Osteocyte (in vitro differentiated cells): Measurements from ENCODE around the gene MRPL32. TPM values are rescaled to one million over a fixed set of nuclear protein-coding genes. Genes with fewer than 3 reads are reported as not detected.

Source experiments
- DNase-seq: peaks from one replicate; pipeline ENCODE4 v3.0.0; 2021; ENCODE audit warnings: mixed read lengths; ENCODE audit not compliant: unreplicated experiment; ENCODE audit errors: extremely low spot score
- H3K27ac Mint-ChIP-seq: one replicate; pipeline ENCODE4 v1.8.0; 2021; ENCODE audit warnings: mild to moderate bottlenecking, mixed read lengths; ENCODE audit not compliant: unreplicated experiment
- H3K27me3 Mint-ChIP-seq: one replicate; pipeline ENCODE4 v1.8.0; 2021; ENCODE audit warnings: mixed read lengths; ENCODE audit not compliant: unreplicated experiment
- H3K36me3 Mint-ChIP-seq: one replicate; pipeline ENCODE4 v1.8.0; 2021; ENCODE audit warnings: mixed read lengths; ENCODE audit not compliant: unreplicated experiment
- H3K4me1 Mint-ChIP-seq: one replicate; pipeline ENCODE4 v1.8.0; 2021; ENCODE audit warnings: mixed read lengths; ENCODE audit not compliant: unreplicated experiment
- H3K4me3 Mint-ChIP-seq: one replicate; pipeline ENCODE4 v1.8.0; 2021; ENCODE audit warnings: mild to moderate bottlenecking, moderate library complexity, mixed read lengths; ENCODE audit not compliant: unreplicated experiment
- H3K9me3 Mint-ChIP-seq: one replicate; pipeline ENCODE4 v1.8.0; 2021; ENCODE audit warnings: mixed read lengths; ENCODE audit not compliant: unreplicated experiment
- total RNA-seq: library from RNA; stranded (reverse); gene quantifications from 2 replicates; pipeline ENCODE4 v1.2.1, GENCODE V29; 2021
- TF ChIP-seq, protein P1 (sequence below): fragments of 200-600 bp; sonication (generic); IDR thresholded peaks from 2 replicates; pipeline ENCODE4 v1.5.0; 2021; ENCODE audit warnings: antibody characterized with exemption, mild to moderate bottlenecking, moderate library complexity

The MRPL32 gene
- total RNA-seq, 1 donor from 2014 or later = 49.0 TPM

DNA sequence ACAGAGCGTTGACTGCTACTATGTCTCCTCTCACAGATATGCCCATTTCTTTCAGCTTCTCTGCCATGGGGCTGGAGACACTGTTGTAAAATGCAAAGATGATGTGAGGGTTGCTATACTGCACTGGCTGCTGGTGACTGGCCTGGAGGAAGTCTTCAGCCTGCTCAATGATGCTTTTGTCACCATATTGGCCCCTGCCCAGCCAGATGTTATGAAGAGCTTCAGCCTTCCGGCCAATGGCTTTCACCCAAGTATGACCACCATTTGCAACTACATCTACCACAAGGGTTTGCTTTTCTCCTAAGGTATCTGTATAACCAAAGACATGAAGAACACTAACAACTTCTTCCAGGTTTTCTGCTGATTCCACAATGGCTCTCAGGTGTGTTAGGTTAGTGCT is 21.9 kb upstream of the MRPL32 start:
- H3K36me3 Mint-ChIP-seq = peaks cover 18% of the 10 kb centered on the region
- H3K27me3 Mint-ChIP-seq = no peaks in the 10 kb centered on the region
- no peak for DNase-seq
- H3K4me3 Mint-ChIP-seq = no peak overlapping the region
- no peak overlapping the region for H3K27ac Mint-ChIP-seq
- peaks cover 32% of the 10 kb centered on the region for H3K4me1 Mint-ChIP-seq
- TF ChIP-seq, protein P1, sequence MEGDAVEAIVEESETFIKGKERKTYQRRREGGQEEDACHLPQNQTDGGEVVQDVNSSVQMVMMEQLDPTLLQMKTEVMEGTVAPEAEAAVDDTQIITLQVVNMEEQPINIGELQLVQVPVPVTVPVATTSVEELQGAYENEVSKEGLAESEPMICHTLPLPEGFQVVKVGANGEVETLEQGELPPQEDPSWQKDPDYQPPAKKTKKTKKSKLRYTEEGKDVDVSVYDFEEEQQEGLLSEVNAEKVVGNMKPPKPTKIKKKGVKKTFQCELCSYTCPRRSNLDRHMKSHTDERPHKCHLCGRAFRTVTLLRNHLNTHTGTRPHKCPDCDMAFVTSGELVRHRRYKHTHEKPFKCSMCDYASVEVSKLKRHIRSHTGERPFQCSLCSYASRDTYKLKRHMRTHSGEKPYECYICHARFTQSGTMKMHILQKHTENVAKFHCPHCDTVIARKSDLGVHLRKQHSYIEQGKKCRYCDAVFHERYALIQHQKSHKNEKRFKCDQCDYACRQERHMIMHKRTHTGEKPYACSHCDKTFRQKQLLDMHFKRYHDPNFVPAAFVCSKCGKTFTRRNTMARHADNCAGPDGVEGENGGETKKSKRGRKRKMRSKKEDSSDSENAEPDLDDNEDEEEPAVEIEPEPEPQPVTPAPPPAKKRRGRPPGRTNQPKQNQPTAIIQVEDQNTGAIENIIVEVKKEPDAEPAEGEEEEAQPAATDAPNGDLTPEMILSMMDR = no peak
- no peaks in the 10 kb centered on the region for H3K9me3 Mint-ChIP-seq

DNA sequence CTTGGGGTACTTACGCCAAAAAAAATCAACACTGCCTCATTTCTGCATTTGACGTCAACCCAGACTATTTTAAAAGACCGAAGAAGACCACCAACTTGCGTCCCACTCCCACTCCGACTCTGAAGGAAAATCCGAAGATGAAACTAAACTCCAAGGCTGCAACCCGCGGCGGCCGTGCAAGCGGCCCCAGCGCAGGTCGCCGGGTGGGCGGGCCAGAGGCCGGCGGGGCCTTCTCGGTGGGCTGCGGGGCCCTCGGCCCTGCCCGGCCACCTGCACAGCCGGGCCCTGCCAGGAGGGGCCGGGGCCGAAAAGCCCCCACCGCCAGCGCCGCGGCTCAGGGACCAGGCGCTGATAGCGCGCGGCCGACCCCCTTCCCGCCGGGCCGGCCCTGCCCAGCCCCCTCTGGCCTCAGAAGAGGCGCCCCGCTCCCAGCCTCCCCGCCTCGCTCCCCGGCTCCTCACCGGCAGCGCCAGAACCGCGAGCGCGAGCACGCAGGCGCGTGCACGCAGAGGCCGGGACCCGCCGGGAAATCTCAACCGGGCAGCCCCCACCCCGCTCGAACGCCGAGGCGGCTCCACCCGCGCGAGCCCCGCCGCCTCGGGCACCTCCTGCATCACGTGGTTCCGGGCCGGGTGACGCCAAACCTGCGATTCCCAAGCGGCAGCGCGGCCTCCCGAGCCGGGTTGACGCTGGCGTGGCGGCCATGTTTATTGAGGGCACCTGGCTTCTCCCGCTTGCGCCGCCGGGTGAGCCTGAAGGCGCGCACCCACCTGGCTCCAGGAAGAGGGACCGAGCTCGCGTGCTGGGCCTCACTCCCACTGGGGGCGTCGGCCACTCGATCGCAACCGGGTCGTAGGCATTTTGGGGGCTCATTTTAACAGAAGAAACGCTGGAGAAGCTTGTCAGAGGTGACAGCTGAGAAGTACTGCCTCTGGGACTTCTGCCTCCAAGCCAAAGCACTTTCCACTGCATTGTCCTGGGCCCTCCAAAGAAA is 20.4 kb upstream of the MRPL32 start, which contains the start of gene C7orf25:
Gene C7orf25, minus strand, starts transcription at position 617 of the 994 bp plus-strand sequence. CDS start 1,170 bp downstream, outside the sequence.
- H3K4me1 Mint-ChIP-seq = peaks cover 32% of the 10 kb centered on the region
- H3K27ac Mint-ChIP-seq = peak within 1 kb of the TSS; percentile 89
- H3K9me3 Mint-ChIP-seq = no peaks in the 10 kb centered on the region
- peaks cover 25% of the 10 kb centered on the region for H3K36me3 Mint-ChIP-seq
- no peaks in the 10 kb centered on the region for H3K27me3 Mint-ChIP-seq
- H3K4me3 Mint-ChIP-seq = peak within 1 kb of the TSS; percentile 98
- DNase-seq = peak; percentile 98
- TF ChIP-seq, protein P1 = no peak

DNA sequence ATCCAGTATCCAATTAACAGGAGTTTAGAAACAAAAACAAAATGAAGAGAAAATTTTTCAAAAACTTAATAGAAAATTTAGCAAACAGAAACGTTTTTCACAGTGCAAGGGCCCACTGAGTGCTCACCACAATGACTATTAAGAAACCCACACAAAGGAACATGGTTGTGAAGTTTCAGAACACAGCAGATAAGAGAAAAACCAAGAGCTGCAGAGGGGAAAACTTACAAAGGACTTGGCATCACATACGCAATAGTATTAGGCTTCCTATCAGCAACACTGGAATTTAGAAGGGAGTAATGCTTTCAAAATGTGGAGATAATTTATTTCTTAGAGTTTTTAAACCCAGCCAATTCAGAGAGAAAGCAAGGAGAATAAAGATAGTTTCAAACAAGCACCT is 18.6 kb upstream of the MRPL32 start:
- Mint-ChIP-seq H3K27me3 (no peaks in the 10 kb centered on the region), H3K27ac (peak overlapping the region; percentile 9), H3K36me3 (peaks cover 31% of the 10 kb centered on the region), H3K4me3 (no peak overlapping the region), H3K9me3 (no peaks in the 10 kb centered on the region), H3K4me1 (peaks cover 19% of the 10 kb centered on the region)
- TF ChIP-seq, protein P1 = no peak
- no peak for DNase-seq

DNA sequence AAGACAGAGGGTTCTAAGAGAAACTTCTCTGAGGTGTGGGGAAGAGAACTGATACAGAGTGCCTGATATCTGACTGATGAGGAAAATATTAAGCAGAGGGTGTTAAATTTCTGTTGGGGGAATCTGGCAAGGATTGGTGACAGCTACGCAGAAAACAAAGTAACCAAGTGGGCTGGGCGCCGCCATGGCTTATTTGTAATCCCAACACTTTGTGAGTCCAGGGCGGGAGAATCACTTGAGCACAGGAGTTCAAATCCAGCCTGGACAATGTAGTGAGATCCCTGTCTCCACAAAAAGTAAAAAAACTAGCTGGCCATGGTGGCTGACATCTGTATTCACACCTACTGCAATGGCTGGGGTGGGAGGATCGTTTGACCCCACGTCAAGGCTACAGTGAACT is 18.2 kb upstream of the MRPL32 start:
- peaks cover 33% of the 10 kb centered on the region for H3K36me3 Mint-ChIP-seq
- no peak overlapping the region for H3K27ac Mint-ChIP-seq
- peaks cover 19% of the 10 kb centered on the region for H3K4me1 Mint-ChIP-seq
- TF ChIP-seq, protein P1 = no peak
- H3K4me3 Mint-ChIP-seq = no peak overlapping the region
- no peaks in the 10 kb centered on the region for H3K9me3 Mint-ChIP-seq
- DNase-seq = no peak
- H3K27me3 Mint-ChIP-seq = no peaks in the 10 kb centered on the region

DNA sequence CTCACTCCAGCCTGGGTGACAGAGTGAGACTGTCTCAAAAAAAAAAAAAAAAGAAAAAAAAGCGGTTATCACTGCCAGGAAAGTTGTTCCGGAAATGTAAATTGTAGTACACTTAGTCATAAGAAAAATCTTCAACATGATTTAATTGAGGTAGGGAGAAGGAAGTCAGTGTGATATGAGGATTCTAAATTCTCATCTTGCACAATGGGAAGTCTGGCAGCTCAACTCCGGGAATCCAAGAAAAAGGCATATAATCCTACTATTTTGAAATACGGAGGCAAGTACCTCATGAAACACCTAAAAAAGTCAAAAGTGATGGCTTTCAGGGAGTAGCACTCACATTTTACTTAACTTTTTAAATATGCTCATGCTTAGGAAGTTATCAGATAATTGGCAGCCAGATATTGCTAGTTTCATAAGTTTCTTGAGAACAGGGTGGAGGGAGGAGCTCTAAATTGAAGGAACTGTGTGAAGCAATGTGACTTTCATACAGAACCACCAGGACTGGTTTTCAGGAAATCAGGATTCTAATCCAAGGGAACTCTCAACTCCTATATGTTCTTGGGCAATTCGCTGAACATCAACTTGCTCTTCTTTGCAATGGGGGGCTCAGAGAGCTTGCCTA is 17.6 kb upstream of the MRPL32 start:
- Mint-ChIP-seq H3K9me3 (no peaks in the 10 kb centered on the region), H3K36me3 (peaks cover 38% of the 10 kb centered on the region), H3K4me3 (no peak overlapping the region), H3K27me3 (no peaks in the 10 kb centered on the region), H3K27ac (no peak overlapping the region), H3K4me1 (peaks cover 19% of the 10 kb centered on the region)
- no peak for DNase-seq
- TF ChIP-seq, protein P1 = no peak
